Fibroblast of lung (primary cell): ENCODE results near the gene COASY.

Source experiments
- EZH2 ChIP-seq: IDR thresholded peaks from 2 replicates; pipeline ENCODE4 v1.5.1; 2012; ENCODE audit warnings: low read length, control low read depth, mild to moderate bottlenecking; ENCODE audit errors: missing control alignments
- TF ChIP-seq, protein P1 (sequence below), 2 donors: IDR thresholded peaks in 1 of 2; conservative IDR thresholded peaks in 1 of 2; 1 replicate in 1 of 2; 2 replicates in 1 of 2; pipeline ENCODE4 v1.5.1; 2011 to 2012; ENCODE audit warnings: low read length in 2 of 2, control low read depth in 1 of 2, inconsistent platforms in 1 of 2, low read depth in 1 of 2, mild to moderate bottlenecking in 1 of 2

- TF ChIP-seq, protein P1, sequence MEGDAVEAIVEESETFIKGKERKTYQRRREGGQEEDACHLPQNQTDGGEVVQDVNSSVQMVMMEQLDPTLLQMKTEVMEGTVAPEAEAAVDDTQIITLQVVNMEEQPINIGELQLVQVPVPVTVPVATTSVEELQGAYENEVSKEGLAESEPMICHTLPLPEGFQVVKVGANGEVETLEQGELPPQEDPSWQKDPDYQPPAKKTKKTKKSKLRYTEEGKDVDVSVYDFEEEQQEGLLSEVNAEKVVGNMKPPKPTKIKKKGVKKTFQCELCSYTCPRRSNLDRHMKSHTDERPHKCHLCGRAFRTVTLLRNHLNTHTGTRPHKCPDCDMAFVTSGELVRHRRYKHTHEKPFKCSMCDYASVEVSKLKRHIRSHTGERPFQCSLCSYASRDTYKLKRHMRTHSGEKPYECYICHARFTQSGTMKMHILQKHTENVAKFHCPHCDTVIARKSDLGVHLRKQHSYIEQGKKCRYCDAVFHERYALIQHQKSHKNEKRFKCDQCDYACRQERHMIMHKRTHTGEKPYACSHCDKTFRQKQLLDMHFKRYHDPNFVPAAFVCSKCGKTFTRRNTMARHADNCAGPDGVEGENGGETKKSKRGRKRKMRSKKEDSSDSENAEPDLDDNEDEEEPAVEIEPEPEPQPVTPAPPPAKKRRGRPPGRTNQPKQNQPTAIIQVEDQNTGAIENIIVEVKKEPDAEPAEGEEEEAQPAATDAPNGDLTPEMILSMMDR (conservative IDR thresholded peaks at IDR 0.05 in 1 of 2, IDR thresholded peaks at IDR 0.05 in 1 of 2; ENCODE audit: low read depth in 1 of 2, low read length in 2 of 2): no peak
- TF ChIP-seq EZH2: no peak
Measured at GRCh38 chr17:42538482-42538881, 23.5 kb upstream of the COASY start.
